Measurements from ENCODE around the gene DDAH1. TPM values are rescaled to one million over a fixed set of nuclear protein-coding genes. Genes with fewer than 3 reads are reported as not detected.

DDAH1 gene
- total and polyA plus RNA-seq, 4 donors: 13.6 to 57.2 (median 38.7) TPM

GRCh38 chr1:85319931-85320330 lies 145.0 kb downstream of the DDAH1 start:
- no peak overlapping the region for H3K27ac ChIP-seq (ENCODE audit: low read depth in 1 of 2, low read length in 1 of 2)
- H3K27me3 ChIP-seq (ENCODE audit: control insufficient read depth in 3 of 3, insufficient read depth in 3 of 3, low read length in 2 of 3): no peaks in the 10 kb centered on the region
- WGBS, 2 donors: 49 to 66% methylated on average over 4 of the region's 4 CpGs
- H3K4me3 ChIP-seq: no peak overlapping the region
- TF ChIP-seq, protein P1, sequence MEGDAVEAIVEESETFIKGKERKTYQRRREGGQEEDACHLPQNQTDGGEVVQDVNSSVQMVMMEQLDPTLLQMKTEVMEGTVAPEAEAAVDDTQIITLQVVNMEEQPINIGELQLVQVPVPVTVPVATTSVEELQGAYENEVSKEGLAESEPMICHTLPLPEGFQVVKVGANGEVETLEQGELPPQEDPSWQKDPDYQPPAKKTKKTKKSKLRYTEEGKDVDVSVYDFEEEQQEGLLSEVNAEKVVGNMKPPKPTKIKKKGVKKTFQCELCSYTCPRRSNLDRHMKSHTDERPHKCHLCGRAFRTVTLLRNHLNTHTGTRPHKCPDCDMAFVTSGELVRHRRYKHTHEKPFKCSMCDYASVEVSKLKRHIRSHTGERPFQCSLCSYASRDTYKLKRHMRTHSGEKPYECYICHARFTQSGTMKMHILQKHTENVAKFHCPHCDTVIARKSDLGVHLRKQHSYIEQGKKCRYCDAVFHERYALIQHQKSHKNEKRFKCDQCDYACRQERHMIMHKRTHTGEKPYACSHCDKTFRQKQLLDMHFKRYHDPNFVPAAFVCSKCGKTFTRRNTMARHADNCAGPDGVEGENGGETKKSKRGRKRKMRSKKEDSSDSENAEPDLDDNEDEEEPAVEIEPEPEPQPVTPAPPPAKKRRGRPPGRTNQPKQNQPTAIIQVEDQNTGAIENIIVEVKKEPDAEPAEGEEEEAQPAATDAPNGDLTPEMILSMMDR (IDR thresholded peaks at IDR 0.05; ENCODE audit: control extremely low read depth, extremely low read depth): no peak
- DNase-seq (no peak), ATAC-seq (ENCODE audit: insufficient read depth, low FRiP score) (no peak)
- H3K9me3 ChIP-seq (ENCODE audit: control insufficient read depth in 4 of 4, insufficient read depth in 3 of 4, low read length in 3 of 4): no peaks in the 10 kb centered on the region
- no peak overlapping the region for H3K9ac ChIP-seq (ENCODE audit: insufficient read depth in 1 of 2, low read length in 2 of 2)
- peaks cover 0 to 2% (median 0%) of the 10 kb centered on the region in 4 donors for H3K36me3 ChIP-seq (ENCODE audit: control insufficient read depth in 4 of 4, insufficient read depth in 4 of 4, low read length in 4 of 4)
- peaks cover 6 to 36% (median 13%) of the 10 kb centered on the region in 5 donors for H3K4me1 ChIP-seq (ENCODE audit: control insufficient read depth in 5 of 5, insufficient read depth in 5 of 5, low read length in 5 of 5)

DNA sequence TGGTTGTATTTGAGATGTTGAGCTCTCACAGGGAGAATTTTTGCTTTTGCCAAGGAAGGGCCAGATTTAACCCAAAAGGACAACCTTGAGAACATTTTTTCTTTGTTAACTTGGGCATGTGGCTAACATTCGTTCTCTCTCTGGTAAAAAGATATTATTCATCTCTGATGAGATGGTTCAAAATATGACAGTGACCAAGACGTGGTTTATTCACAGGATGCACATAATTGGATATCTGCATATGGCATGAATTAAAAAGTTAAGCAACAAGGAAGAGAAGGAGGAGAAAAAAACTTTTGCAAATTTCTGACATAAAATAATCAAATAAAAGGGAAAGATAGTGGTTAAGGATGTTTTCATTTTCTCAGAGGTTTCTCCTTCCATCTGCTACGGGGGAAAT lies 145.5 kb downstream of the DDAH1 start:
- Histone ChIP-seq H3K4me3 (no peak overlapping the region), H3K9ac (ENCODE audit: insufficient read depth in 1 of 2, low read length in 2 of 2) (no peak overlapping the region), H3K27ac (ENCODE audit: low read depth in 1 of 2, low read length in 1 of 2) (no peak overlapping the region), H3K9me3 (ENCODE audit: control insufficient read depth in 4 of 4, insufficient read depth in 3 of 4, low read length in 3 of 4) (no peaks in the 10 kb centered on the region), H3K36me3 (ENCODE audit: control insufficient read depth in 4 of 4, insufficient read depth in 4 of 4, low read length in 4 of 4) (peaks cover 0 to 2% (median 0%) of the 10 kb centered on the region in 4 donors), H3K27me3 (ENCODE audit: control insufficient read depth in 3 of 3, insufficient read depth in 3 of 3, low read length in 2 of 3) (no peaks in the 10 kb centered on the region), H3K4me1 (ENCODE audit: control insufficient read depth in 5 of 5, insufficient read depth in 5 of 5, low read length in 5 of 5) (peaks cover 7 to 40% (median 13%) of the 10 kb centered on the region in 5 donors)
- ATAC-seq (ENCODE audit: insufficient read depth, low FRiP score) (no peak), DNase-seq (no peak)
- WGBS, 2 donors: 58 to 75% methylated on average over 3 of the region's 3 CpGs
- TF ChIP-seq, protein P1 (IDR thresholded peaks at IDR 0.05; ENCODE audit: control extremely low read depth, extremely low read depth): no peak

DNA sequence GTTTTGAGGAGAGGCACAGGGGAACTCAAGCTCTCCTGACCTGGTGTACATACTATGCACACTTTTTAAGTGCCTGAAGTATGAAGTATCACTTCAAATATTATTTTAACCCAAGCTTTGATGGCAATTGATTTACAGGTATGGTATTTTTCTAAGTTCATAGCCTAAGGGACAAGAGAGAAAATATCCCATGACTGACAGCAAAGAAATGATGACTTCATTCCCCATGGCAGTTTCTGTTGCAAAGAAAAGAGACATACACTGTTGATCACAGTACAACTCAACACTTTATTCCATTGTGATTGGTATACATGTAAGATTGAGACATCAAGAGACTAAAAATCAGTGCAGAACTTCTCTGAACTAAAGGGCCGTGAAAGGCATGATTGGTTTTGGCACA lies 146.7 kb downstream of the DDAH1 start:
- Histone ChIP-seq H3K27me3 (ENCODE audit: control insufficient read depth in 3 of 3, insufficient read depth in 3 of 3, low read length in 2 of 3) (no peaks in the 10 kb centered on the region), H3K27ac (ENCODE audit: low read depth in 1 of 2, low read length in 1 of 2) (no peak overlapping the region), H3K4me3 (no peak overlapping the region), H3K9me3 (ENCODE audit: control insufficient read depth in 4 of 4, insufficient read depth in 3 of 4, low read length in 3 of 4) (no peaks in the 10 kb centered on the region), H3K9ac (ENCODE audit: insufficient read depth in 1 of 2, low read length in 2 of 2) (no peak overlapping the region), H3K4me1 (ENCODE audit: control insufficient read depth in 5 of 5, insufficient read depth in 5 of 5, low read length in 5 of 5) (peaks cover 9 to 41% (median 16%) of the 10 kb centered on the region in 5 donors), H3K36me3 (ENCODE audit: control insufficient read depth in 4 of 4, insufficient read depth in 4 of 4, low read length in 4 of 4) (no peaks in the 10 kb centered on the region)
- TF ChIP-seq, protein P1 (IDR thresholded peaks at IDR 0.05; ENCODE audit: control extremely low read depth, extremely low read depth): no peak
- no peak for DNase-seq
- ATAC-seq (ENCODE audit: insufficient read depth, low FRiP score): no peak
- 97 to 99% methylated on average over 1 of the region's 1 CpG for WGBS, 2 donors

- Histone ChIP-seq H3K27me3 (ENCODE audit: control insufficient read depth in 3 of 3, insufficient read depth in 3 of 3, low read length in 2 of 3) (no peaks in the 10 kb centered on the region), H3K4me1 (ENCODE audit: control insufficient read depth in 5 of 5, insufficient read depth in 5 of 5, low read length in 5 of 5) (peaks cover 9 to 41% (median 16%) of the 10 kb centered on the region in 5 donors), H3K27ac (ENCODE audit: low read depth in 1 of 2, low read length in 1 of 2) (no peak overlapping the region), H3K4me3 (no peak overlapping the region), H3K36me3 (ENCODE audit: control insufficient read depth in 4 of 4, insufficient read depth in 4 of 4, low read length in 4 of 4) (no peaks in the 10 kb centered on the region), H3K9ac (ENCODE audit: insufficient read depth in 1 of 2, low read length in 2 of 2) (no peak overlapping the region), H3K9me3 (ENCODE audit: control insufficient read depth in 4 of 4, insufficient read depth in 3 of 4, low read length in 3 of 4) (no peaks in the 10 kb centered on the region)
- TF ChIP-seq, protein P1 (IDR thresholded peaks at IDR 0.05; ENCODE audit: control extremely low read depth, extremely low read depth): no peak
- peak in 2 of 3 donors; percentile 75 to 87 for DNase-seq
- ATAC-seq (ENCODE audit: insufficient read depth, low FRiP score): no peak
- WGBS, 2 donors: 76 to 84% methylated on average over 5 of the region's 5 CpGs
Observed at GRCh38 chr1:85317560-85317959, 147.4 kb downstream of the DDAH1 start.
